Keratinocyte (primary cell): ENCODE data around the gene PRSS21. TPM values are rescaled to one million over a fixed set of nuclear protein-coding genes. Genes with fewer than 3 reads are reported as not detected.
A peak's percentile ranks its signal among the peaks of the same experiment; 100 is the strongest.

Experiments used
- DNase-seq: peaks from one replicate; pipeline ENCODE4 v3.0.0-alpha.2; 2011; ENCODE audit warnings: low read depth, missing footprints, low spot score
- FAIRE-seq: peaks from 2 replicates; lab custom pipeline; 2011; peaks lifted over from hg19 to GRCh38; lab: Jason Lieb, UNC
- H2AFZ ChIP-seq: 2 replicates; pipeline ENCODE4 v1.6.0; 2012; ENCODE audit warnings: low read length, control low read depth, inconsistent platforms; ENCODE audit not compliant: control insufficient read depth
- H3K27ac ChIP-seq: 2 replicates; pipeline ENCODE4 v1.5.1; 2011; ENCODE audit warnings: low read length; ENCODE audit not compliant: control insufficient read depth, insufficient read depth
- H3K27me3 ChIP-seq: 3 replicates; pipeline ENCODE4 v1.6.0; 2011; ENCODE audit warnings: low read length; ENCODE audit not compliant: control insufficient read depth, insufficient read depth; ENCODE audit errors: extremely low read depth
- H3K36me3 ChIP-seq, 2 experiments: 2 replicates in 1 of 2; 3 replicates in 1 of 2; pipeline ENCODE4 v1.5.1; 2011; ENCODE audit warnings: low read length in 2 of 2, mild to moderate bottlenecking in 1 of 2; ENCODE audit not compliant: control insufficient read depth in 2 of 2, insufficient read depth in 2 of 2; ENCODE audit errors: extremely low read depth in 1 of 2
- H3K4me1 ChIP-seq: 3 replicates; pipeline ENCODE4 v1.5.1; 2011; ENCODE audit warnings: low read length; ENCODE audit not compliant: control insufficient read depth, insufficient read depth; ENCODE audit errors: extremely low read depth
- H3K4me2 ChIP-seq: 3 replicates; pipeline ENCODE4 v1.6.0; 2011; ENCODE audit warnings: low read depth, low read length; ENCODE audit not compliant: control insufficient read depth, insufficient read depth; ENCODE audit errors: extremely low read depth
- H3K4me3 ChIP-seq, 3 experiments: fragments of 200-600 bp in 1 of 3; sonication (generic) in 1 of 3; 2 replicates in 2 of 3; 3 replicates in 1 of 3; pipeline ENCODE4 v1.5.1; 2011 to 2016; ENCODE audit warnings: low read length in 3 of 3, mild to moderate bottlenecking in 3 of 3, control low read depth in 2 of 3, inconsistent platforms in 1 of 3, low read depth in 1 of 3, mixed read lengths in 1 of 3, mixed run types in 1 of 3, moderate library complexity in 1 of 3; ENCODE audit not compliant: control insufficient read depth in 2 of 3, insufficient read depth in 2 of 3; ENCODE audit errors: extremely low read depth in 1 of 3
- H3K79me2 ChIP-seq: 2 replicates; pipeline ENCODE4 v1.6.0; 2012; ENCODE audit warnings: low read length; ENCODE audit not compliant: control insufficient read depth, insufficient read depth
- H3K9ac ChIP-seq: 3 replicates; pipeline ENCODE4 v1.6.0; 2011; ENCODE audit warnings: low read length; ENCODE audit not compliant: control insufficient read depth, insufficient read depth; ENCODE audit errors: extremely low read depth
- H3K9me1 ChIP-seq: 3 replicates; pipeline ENCODE4 v1.6.0; 2011; ENCODE audit warnings: low read length; ENCODE audit not compliant: control insufficient read depth, insufficient read depth; ENCODE audit errors: extremely low read depth
- H3K9me3 ChIP-seq: 2 replicates; pipeline ENCODE4 v1.5.1; 2012; ENCODE audit warnings: low read depth, low read length; ENCODE audit not compliant: control insufficient read depth
- H4K20me1 ChIP-seq: 3 replicates; pipeline ENCODE4 v1.6.0; 2011; ENCODE audit warnings: low read length; ENCODE audit not compliant: control insufficient read depth, insufficient read depth; ENCODE audit errors: extremely low read depth
- EZH2 ChIP-seq: IDR thresholded peaks from one replicate; pipeline ENCODE4 v1.6.1; 2012; ENCODE audit warnings: inconsistent platforms, mild to moderate bottlenecking, low read length, moderate library complexity
- dilution Hi-C: fragments of 300-500 bp; cut with MboI; formaldehyde crosslinking; loops from one replicate; pipeline ENCODE4 v1.7.0; 2020; ENCODE audit warnings: low sequenced_read_pairs; ENCODE audit not compliant: extremely low pct_ligation_motif_present
- polyA plus RNA-seq, 5 experiments: library from polyadenylated mRNA; depleted of rRNA in 3 of 5; stranded (reverse) in 3 of 5; stranded (forward) in 1 of 5; unstranded in 1 of 5; fragments of >200 nt; gene quantifications; 1 replicate in 1 of 5; 2 replicates in 3 of 5; 3 replicates in 1 of 5; pipeline versions ENCODE4 v1.2.1 to v1.2.3, GENCODE V29; 2011 to 2012; ENCODE audit warnings: missing spikeins in 2 of 5, low read depth in 1 of 5, low replicate concordance in 1 of 5
- TF ChIP-seq, protein P1 (sequence below), 3 experiments: IDR thresholded peaks in 1 of 3; conservative IDR thresholded peaks in 1 of 3; optimal IDR thresholded peaks in 1 of 3; 2 replicates in 2 of 3; 3 replicates in 1 of 3; pipeline versions ENCODE3 to v1.5.1; 2011; ENCODE audit warnings: low read length in 3 of 3, mild to moderate bottlenecking in 3 of 3, moderate library complexity in 2 of 3, control low read depth in 1 of 3, inconsistent platforms in 1 of 3; ENCODE audit not compliant: insufficient read depth in 2 of 3; ENCODE audit errors: extremely low read depth in 1 of 3

The PRSS21 gene
- polyA plus RNA-seq, 1 donor (not counting 4 experiments of a cell fraction or from before 2014, with no cell fraction given) = 0.52 TPM

DNA sequence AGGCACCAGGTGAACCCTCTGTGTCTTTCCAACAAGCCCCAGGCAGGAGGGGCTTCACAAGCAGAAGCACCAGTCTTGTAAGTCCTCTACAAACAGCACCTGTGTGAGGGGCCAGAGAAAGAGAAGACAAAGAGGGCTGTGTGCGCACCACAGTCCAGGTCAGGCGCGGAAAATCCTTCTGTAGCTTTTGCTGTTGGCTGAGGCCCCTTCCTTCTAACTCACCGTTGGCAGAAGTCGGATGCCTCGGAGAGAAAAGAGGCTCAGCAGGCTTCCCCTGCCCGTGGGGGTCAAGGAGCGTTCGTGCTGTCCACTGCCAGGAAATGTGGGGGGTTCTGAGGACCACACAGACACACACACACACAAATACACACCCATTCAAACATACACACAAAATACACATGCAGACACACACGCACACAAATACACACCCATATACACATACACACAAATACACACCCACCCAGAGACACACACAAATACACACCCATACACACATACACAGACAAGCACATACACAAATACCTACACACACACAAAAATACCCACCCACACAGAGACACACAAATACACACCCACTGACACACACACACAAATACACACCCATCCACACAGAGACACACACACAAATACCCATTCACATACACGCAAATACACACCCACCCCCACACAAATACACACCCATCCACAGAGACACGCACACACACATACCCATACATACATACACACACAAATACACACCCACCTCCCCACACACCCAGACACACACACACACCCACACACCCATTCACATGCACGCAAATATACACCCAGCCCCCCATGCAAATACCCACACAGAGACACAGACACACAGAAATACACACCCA is 19.8 kb downstream of the PRSS21 start:
- Histone ChIP-seq H4K20me1 (no peaks in the 10 kb centered on the region), H3K27ac (peak overlapping the region; percentile 37), H3K9me3 (no peaks in the 10 kb centered on the region), H3K9me1 (no peaks in the 10 kb centered on the region), H2AFZ (no peak overlapping the region), H3K4me2 (peak overlapping the region; percentile 63), H3K9ac (peak overlapping the region; percentile 5), H3K79me2 (no peaks in the 10 kb centered on the region), H3K36me3 (no peaks in the 10 kb centered on the region), H3K4me3 (no peak overlapping the region), H3K27me3 (peaks cover 15% of the 10 kb centered on the region), H3K4me1 (peaks cover 26% of the 10 kb centered on the region)
- FAIRE-seq (peak; percentile 56), DNase-seq (no peak)
- dilution Hi-C loops = no loop called here
- no peak for TF ChIP-seq EZH2
- TF ChIP-seq, protein P1, sequence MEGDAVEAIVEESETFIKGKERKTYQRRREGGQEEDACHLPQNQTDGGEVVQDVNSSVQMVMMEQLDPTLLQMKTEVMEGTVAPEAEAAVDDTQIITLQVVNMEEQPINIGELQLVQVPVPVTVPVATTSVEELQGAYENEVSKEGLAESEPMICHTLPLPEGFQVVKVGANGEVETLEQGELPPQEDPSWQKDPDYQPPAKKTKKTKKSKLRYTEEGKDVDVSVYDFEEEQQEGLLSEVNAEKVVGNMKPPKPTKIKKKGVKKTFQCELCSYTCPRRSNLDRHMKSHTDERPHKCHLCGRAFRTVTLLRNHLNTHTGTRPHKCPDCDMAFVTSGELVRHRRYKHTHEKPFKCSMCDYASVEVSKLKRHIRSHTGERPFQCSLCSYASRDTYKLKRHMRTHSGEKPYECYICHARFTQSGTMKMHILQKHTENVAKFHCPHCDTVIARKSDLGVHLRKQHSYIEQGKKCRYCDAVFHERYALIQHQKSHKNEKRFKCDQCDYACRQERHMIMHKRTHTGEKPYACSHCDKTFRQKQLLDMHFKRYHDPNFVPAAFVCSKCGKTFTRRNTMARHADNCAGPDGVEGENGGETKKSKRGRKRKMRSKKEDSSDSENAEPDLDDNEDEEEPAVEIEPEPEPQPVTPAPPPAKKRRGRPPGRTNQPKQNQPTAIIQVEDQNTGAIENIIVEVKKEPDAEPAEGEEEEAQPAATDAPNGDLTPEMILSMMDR (optimal IDR thresholded peaks at IDR 0.05 in 1 of 3, IDR thresholded peaks at IDR 0.05 in 1 of 3, conservative IDR thresholded peaks at IDR 0.05 in 1 of 3; ENCODE audit: extremely low read depth in 1 of 3, insufficient read depth in 2 of 3, low read length in 3 of 3) = no peak

DNA sequence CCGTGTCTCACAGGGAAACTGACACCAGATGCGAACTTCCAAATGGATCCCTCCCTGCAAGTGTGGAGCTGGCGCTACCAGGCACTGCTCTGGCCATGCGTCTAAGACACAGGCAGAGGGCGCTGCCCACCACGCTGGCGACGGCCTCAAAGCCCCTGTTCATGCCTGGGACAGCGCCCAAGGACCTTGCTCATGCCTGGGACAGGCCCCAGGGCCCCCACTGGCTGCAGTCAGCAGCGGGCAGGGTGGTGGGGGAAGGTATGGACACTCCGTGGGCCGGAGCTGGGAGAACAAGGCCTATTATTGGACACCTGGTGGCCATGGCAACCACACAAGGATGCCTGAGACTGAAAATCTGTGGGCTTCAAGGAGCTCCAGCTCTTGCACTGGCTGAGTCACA is 21.9 kb downstream of the PRSS21 start:
- Histone ChIP-seq H3K79me2 (no peaks in the 10 kb centered on the region), H4K20me1 (no peaks in the 10 kb centered on the region), H3K9me1 (no peaks in the 10 kb centered on the region), H3K4me2 (no peak overlapping the region), H3K9me3 (no peaks in the 10 kb centered on the region), H3K27ac (no peak overlapping the region), H3K9ac (no peak overlapping the region), H3K4me1 (peaks cover 26% of the 10 kb centered on the region), H3K4me3 (no peak overlapping the region), H3K27me3 (no peaks in the 10 kb centered on the region), H2AFZ (no peak overlapping the region), H3K36me3 (no peaks in the 10 kb centered on the region)
- dilution Hi-C loops = no loop called here
- TF ChIP-seq, protein P1 (optimal IDR thresholded peaks at IDR 0.05 in 1 of 3, IDR thresholded peaks at IDR 0.05 in 1 of 3, conservative IDR thresholded peaks at IDR 0.05 in 1 of 3; ENCODE audit: extremely low read depth in 1 of 3, insufficient read depth in 2 of 3, low read length in 3 of 3) = peak; percentile 92 to 99 (median 97)
- no peak for TF ChIP-seq EZH2
- DNase-seq = no peak
- FAIRE-seq = peak; percentile 59
